ENCODE data around the gene TMED5.
"Not testable (repeated sequence)": the region's sequence is repeated elsewhere in the genome, so short reads cannot be mapped to it uniquely, and the experiment has no call there.

TMED5 gene

DNA sequence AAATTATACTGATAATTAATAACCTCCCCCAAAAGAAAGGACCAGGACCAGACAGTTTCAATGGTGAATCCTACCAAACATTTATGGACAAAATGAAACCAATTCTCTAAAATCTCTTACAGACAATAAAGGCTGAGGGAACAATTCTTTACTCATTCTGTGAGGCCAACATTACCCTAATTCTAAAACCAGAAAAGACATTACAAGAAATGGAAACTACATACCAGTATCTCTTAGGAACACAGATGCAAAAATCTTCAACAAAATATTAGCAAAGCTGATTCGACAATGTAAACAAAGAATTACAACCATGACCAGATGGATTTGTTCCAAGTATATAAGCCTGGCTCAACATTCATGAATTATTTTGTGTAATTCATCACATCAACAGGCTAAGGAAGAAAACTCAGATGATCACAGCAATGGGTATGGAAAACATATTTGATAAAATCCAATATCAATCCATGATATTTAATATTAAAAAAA lies 8.6 kb downstream of the TMED5 start:
- no peak for FAIRE-seq

DNA sequence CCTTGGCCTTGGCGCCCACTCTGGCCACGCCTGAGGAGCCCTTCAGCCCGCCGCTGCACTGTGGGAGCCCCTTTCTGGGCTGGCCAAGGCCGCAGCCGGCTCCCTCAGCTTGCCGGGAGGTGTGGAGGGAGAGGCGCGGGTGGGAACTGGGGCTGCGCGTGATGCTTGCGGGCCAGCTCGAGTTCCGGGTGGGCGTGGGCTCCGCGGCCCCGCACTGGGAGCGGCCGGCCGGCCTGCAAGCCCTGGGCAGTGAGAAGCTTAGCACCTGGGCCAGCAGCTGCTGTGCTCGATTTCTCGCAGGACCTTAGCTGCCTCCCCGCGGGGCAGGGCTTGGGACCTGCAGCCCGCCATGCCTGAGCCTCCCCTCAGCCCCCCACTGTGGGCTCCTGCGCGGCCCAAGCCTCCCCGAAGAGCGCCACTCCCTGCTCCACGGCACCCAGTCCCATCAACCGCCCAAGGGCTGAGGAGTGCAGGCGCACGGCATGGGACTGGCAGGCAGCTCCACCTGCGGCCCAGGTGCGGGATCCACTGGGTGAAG lies 10.0 kb downstream of the TMED5 start:
- not testable (repeated sequence) for FAIRE-seq

DNA sequence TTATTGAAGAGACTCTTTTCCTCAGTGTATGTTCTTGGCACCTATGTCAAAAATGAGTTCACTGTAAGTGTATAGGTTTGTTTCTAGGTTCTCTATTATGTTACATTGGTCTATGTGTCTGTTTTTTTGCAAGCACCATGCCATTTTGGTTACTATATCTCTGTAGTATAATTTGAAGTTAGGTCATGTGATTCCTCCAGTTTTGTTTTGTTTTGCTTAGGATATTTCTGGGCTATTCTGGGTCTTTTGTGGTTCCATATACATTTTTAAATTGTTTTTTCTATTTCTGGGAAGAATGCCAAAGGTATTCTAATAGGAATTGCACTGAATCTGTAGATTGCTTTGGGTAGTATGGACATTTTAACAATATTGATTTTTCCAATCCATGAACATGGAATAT lies 13.2 kb downstream of the TMED5 start:
- no peak for FAIRE-seq

DNA sequence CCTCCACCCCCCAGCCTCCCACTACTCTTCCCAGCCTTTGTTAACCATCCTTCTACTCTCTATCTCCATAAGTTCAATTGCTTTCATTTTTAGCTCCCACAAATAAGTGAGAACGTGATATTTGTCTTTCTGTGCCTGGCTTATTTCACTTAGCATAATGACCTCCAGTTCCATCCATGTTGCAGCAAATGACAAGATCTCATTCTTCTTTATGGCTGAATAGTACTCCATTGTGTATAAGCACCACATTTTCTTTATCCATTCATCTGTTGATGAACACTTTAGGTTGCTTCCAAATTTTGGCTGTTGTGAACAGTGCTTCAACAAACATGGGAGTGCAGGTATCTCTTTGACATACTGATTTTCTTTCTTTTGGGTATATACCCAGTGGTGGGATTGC lies 14.3 kb downstream of the TMED5 start:
- FAIRE-seq, result not testable (repeated sequence)

DNA sequence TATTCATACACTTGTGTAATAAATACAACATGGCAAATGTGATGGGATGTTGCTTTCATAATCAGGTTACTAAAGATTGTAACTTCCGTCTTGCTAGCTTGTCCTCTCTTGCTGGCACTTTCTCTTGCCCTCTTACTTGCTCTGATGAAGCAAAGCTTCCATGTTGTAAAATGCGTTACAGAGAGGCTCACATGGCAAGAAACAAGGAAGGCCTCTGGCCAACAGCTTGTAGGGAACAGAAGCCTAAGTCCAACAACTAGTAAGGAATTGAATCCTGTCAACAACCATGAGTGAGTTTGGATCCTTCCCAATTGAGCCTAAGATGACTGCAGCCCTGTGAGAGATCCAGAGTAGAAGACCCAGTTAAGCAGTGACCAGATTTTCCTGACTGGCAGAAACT lies 15.4 kb downstream of the TMED5 start:
- no peak for FAIRE-seq

DNA sequence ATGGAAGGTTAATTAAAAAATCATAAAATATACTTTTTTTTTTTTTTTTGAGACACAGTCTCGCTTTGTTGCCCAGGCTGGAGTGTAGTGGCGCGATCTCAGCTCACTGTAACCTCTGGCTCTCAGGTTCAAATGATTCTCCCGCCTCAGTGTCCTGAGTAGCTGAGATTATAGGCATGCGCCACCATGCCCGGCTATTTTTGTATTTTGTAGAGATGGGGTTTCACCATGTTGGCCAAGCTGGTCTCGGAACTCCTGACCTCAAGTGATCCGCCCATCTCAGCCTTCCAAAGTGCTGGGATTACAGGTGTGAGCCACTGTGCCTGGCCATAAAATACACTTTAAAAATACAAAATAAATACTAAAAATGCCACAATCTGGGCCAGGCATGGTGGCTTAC lies 16.9 kb downstream of the TMED5 start:
- not testable (repeated sequence) for FAIRE-seq

DNA sequence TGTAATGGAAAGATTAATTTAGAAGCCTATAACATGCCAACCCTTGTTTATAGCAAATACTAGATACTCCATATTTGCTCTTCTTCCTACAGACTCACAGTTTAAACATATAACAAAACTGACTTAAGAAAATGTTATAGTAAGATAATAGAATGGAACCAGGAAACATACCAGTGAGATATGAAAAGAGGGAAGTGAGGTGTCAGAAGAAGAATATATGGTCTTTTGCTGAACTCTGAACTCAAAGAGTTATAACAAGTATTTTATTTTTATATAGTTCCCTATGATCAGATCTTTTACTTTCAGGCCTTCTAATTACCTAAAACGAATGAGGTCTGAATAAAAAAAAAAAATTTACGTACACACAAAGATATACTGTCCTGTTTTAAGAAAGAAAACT lies 20.9 kb downstream of the TMED5 start:
- FAIRE-seq, result no peak

DNA sequence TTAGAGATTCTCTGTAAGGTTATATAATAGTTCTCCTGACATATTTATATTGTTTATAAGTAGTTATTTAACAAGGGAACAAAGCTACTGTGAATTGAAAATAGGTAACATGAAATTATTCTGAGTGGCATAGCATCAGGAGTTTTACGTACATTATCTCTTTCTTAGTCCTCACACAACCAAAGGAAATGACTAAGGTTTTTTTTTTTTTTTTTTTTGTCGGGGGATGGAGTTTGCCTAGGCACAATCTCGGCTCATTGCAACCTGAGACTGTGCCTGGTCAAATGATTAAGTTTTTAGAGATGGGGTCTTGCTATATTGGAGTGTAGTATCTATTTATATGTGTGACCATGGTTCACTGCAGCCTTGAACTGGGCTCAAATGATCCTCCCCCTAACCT lies 24.9 kb downstream of the TMED5 start:
- FAIRE-seq, result no peak

DNA sequence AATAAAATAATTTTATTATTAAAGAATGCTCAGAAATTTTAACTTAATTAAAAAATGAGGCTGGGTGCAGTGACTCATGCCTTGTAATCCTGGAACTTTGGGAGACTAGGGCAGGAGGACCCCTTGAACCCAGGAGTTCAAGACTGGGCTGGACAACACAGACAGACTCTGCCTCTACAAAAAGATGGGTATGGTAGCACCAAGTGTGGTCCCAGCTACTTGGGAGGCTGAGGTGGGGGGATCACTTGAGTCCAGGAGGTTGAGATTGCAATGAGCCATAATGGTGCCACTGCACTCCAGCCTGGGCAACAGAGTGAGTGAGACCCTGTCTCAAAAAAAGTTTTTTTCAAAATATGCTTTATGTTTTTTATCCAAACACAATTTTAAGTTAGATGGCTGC lies 25.3 kb downstream of the TMED5 start:
- FAIRE-seq, result no peak

DNA sequence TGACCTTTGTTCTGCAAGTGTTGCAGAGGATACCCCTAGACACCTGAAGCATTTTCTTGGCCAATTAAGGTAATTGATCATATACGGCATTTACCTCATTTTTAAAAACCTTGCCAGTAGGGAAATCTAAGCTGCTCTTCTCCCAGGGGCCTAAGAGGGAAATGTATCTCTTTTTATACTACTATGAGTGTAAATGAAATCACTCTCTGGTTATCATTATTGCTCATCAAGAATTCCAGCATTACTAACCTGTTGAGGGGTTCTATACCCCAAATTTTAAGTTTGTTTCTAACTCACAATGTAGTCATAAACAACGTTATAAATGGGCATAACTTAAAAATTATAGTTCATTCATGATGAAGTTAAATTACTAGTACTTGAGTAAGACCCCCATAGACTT lies 27.4 kb downstream of the TMED5 start:
- no peak for FAIRE-seq

DNA sequence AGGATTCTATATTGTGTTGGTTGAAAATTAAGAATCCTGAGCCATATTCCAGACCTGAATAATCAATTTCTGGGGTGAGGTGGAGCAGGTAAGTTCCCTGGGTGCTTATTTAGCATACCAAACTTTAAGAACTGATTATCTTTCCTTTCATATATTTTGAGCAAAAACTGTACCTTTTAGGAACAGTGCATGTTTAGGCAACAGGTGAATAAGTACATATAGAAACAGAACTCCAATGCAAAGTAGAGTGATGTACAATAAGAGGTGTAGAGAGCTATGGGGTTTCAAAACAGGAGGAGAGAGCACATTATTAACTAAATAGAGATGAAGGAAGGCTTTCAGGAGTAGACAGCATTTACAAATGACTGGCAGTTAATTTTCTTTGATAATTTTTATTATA lies 28.7 kb downstream of the TMED5 start:
- FAIRE-seq, result no peak

DNA sequence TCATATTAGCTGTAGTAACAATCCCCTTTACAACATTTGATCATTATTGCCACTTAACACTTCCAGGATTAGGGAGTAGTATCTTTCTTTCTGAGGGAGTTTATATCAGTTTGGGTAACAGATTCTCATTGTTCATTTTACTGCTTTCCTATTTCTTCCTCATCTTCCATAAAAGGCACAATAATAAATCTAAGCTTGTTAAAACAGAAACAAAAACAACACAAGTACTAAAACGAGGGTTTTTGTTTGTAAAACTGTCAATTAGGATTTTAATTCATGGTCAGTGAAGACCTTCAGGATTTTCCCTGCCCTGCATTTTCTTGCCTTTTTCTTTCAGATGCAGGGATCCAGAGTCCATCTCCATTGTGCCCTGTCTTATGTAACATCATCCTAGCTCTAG lies 29.5 kb downstream of the TMED5 start:
- no peak for FAIRE-seq

DNA sequence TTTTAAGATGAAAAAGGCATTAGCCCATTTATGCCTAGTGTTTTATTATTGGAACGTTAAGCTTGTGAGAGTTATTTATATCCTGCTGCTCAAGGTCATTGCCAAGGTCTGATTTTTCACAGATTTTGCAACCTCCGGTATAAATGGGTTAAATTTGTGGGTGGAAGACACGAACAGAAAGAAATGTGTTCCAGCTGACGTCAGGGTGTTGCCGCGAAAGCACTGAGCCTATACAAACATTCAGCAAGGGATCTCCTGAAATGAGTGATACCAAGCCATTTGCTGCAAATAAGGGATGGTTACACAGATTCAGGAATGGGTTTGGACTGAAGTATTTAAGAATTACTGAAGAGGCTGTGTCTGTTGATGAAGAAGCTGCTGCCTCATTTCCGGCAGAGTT lies 32.2 kb downstream of the TMED5 start:
- FAIRE-seq, result no peak

DNA sequence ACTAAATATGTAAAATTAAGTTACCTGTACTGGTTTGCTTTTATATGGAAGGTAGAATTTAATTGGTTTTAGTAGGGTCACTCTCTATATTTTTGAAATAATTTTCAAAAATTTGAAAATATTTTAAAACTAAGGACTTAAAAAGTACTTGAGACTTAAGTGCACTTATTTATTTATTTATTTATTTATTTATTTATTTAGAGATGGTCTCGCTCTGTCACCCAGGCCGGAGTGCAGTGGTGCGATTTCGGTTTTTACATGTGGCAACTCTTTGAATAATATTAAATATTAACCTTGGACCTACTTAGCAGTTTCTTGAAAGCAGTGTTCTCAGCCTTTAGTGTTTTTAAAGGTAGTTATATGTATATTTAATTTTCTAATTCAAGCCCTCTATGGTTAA lies 36.4 kb downstream of the TMED5 start:
- FAIRE-seq, result no peak

DNA sequence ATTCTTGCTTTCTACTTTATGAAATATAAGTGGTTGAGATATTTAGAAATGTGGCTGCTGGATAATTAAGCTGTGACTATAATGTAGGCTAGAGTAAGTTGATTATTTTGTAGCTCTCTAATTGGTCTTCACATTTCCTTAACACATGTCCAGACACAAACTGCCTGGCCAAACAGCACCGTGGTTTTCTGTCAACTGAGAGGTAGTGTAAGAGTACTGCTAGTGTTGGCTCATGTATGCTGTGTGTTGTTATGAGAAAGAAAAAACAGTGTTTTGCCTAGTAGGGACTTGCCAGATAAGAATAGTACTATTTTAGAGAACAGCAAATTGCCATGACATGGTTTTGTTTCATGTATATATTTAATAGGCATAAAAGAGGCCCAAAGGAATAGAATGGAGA lies 37.1 kb downstream of the TMED5 start:
- FAIRE-seq, result no peak

DNA sequence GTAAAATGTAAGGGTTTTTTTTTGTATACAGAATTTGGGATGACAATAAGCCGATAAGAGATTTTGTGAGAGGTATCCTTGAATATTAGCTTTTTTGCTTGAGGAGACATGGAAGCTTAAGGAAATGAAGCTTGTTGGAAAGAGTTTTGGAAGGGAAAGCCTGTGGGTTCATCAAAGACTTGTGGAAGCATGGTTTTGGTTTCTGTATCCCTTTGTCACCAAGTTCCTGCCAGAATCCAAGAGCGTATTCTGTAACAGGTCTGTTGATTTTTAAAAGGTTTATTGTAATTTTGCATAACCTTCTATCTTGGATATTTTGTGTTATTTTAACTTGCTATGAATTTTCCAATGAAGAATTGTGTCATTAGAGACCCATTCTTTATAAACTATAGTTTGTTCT lies 38.1 kb downstream of the TMED5 start:
- FAIRE-seq, result no peak

DNA sequence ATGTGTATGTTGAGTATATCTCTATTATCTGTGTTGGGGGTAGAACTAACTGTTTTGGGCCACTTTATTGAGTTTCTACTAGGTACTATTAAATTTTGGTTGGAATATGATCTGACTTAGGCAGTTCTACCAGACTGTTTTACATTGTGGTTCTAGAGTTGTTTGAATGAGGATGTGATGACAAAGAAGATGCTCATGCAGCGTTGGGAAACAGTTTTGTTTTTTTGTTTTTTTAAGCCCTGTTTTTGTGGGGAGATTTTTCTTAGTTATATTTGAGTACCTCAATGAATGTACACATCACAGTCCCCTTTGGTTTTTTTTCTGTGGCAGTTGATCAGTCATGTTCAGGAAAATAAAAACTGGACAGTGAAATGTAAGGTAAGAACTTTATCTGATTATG lies 40.1 kb downstream of the TMED5 start:
- no peak for FAIRE-seq

DNA sequence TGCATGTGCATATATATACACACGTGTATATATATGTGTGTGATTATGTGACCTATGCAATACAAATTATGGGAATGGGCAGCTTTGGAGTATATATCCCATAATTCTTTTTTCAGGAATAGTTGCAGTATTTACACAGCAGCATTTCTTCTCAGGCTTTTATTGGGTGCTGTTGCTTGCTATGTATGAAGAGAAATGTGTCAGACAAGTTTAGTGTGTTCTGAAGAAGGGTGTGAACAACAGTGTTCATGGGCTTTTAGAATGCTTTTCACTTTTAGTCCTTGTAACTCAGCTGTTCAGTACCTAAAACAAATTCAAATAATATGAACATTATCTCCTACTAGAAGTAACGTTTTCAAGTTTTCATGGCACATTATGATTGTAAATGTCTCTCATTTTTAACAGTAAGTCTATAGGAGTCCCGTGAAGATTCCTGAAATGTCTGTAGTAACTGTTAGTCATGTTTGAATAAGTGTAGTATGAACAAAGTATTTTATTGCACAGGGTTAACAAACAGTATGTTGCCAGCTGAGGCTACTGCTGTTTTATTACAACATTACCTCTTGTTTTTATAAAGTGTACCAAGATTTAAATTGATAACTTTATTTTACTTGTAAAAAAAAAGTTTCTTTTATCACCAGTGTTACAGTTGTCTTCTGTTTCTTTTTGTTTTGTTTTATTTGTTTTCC lies 42.5 kb downstream of the TMED5 start:
- FAIRE-seq, result no peak

DNA sequence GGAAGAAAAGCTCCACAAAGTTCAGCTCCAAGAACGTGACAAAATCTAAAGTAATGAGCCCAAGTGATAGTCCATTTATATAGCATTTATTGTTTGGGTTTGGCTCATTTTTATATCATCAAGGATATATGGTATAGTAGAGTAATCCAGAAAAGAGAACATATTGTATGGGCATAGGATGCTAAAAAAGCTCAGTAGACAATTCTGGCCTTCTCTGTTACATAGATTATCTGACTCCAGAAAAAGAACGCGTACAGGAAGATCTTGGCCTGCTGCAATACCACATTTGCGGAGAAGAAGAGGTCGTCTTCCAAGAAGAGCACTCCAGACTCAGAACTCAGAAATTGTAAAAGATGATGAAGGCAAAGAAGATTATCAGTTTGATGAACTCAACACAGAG lies 43.8 kb downstream of the TMED5 start:
- no peak for FAIRE-seq

DNA sequence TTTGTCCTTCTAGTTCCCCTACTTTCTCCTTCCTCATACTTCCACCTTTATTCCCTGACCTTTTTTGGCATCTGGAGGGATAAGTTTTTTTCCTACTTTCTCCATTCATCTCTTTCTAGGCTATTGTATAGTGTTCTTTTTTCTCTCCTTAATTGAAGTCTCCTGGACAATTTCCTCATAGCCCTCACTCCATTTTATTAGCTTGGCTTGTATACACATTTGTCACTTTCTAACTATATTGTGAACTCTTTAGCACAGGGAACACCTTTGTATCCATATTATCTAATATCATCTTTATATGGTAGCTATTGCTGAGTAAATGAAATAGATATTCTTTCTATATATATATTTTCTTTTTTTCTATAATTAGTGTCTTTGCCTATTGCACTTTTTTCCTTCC lies 47.6 kb downstream of the TMED5 start:
- no peak for FAIRE-seq

DNA sequence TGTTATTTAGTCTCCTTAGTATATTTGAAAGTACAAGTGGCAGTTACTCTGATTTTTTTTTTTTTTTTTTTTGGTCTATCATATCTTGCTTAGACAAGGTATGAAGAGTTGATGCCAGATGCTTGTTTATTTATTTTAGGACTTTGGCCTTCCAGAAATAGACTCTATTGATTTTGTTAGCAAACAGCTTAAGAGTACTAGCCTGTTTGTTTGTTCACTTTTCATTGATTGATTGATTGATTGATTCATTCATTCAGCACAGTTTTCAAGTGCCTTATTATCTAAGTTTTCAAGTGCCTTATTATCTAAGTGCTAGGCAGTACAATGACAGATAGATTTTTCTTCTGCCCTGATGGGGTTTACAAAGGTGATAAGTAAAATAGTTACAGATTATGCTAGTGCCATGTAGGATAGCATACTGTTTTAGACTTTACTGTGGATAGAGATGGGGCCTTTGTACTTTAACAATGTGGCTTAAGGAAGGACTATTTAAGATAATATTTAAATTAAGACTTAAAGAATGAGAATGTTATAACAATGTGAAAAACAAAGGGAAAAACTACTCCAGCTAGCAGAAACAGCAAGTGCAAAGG lies 50.6 kb downstream of the TMED5 start:
- FAIRE-seq, result no peak

DNA sequence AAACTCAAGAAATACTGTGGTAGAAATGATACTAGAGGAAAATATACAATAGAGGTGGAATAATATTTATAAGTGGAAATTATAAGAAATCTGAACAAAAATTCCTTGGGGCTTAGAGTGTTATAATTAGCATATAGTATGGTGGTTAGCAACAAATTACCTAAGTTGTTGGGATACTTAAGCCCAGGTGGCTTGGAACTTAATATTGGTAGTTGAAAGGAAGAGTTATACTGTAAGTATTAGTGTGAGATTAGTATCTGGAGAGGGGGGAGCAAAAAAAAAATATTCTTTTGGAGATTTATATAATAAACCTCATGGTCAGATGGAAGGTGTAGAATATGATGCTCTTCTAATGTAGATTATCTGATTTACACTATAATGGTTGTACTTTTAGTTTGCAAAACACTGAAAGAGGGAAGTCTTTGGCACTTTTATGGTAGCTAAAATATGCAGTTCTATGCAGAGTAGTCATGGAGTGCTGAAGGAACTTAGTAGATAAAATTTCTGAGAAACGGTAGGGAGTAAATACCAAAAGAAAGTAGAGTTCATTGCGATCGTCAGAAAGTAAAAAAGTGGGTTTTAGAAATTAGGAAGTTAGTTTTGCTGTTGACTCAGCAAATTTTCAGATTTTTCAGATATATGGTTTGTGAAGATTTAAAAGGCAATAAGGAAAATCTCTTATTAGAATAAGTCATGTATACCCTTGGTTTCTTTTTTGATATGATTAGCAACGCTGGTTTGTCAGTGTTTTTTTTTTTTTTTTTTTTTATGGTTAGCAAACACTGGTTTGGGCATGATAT lies 55.5 kb downstream of the TMED5 start:
- FAIRE-seq, result no peak

DNA sequence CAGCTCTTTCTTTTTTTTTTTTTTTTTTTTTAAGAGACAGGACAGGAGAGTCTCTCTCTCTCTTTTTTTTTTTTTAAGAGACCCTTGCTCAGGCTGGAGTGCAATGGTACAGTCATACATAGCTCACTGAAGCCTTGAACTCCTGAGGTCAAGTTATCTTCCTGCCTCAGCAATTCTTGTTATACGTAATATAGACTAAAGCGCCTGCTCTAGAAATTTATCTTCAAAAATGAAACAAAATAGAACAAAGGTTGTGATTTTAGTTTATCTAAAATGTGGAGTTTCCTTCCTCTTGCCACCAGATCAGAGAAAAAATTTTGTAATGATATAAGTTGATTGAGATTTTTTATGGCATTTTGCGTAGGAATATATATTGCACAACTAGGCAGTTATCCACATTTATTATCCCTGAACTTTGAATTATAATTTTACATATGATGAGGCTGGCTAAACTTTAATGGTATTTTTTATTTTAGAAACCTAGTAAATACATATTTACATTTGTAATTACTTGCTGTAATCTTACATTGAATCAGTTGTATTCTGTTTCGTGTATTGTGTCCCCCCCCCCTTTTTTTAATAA lies 56.9 kb downstream of the TMED5 start:
- FAIRE-seq, result no peak

Measured in endometrium (tissue), 2 donors.